IMR-90 (cell line): Measurements from ENCODE around the gene IGF2BP3. TPM values are rescaled to one million over a fixed set of nuclear protein-coding genes. Genes with fewer than 3 reads are reported as not detected.

Source experiments
- ATAC-seq: fragments of 200-7000 bp; cut with Tn5 transposase; 2 replicates; pipeline ENCODE4 v1.9.1; 2020; ENCODE audit warnings: low read depth, mild to moderate bottlenecking, moderate library complexity
- BruUV-seq: library from RNA; stranded (reverse); fragments of 400-500 nt; replicated peaks from 2 replicates; lab custom pipeline; 2021; lab: Mats Ljungman, UMichigan
- CTCF ChIA-PET: fragments of 300-600 bp; formaldehyde crosslinking; extraction: SDS; loops from one replicate; lab custom pipeline; 2021; ENCODE audit warnings: antibody characterized with exemption; lab: Yijun Ruan, JAX
- POLR2A ChIA-PET: fragments of 300-600 bp; sonication (Branson Sonifier 250); formaldehyde crosslinking; loops from one replicate; lab custom pipeline; 2022; ENCODE audit warnings: antibody characterized with exemption; ENCODE audit not compliant: unreplicated experiment; lab: Charles Lee
- DNase-seq: peaks from one replicate; pipeline ENCODE4 v3.0.0; 2013
- H2AFZ ChIP-seq: replicated peaks from 2 replicates; pipeline ENCODE3; 2013; ENCODE audit warnings: low read length, mild to moderate bottlenecking; ENCODE audit not compliant: poor library complexity
- H2AK5ac ChIP-seq: 2 replicates; pipeline ENCODE4 v1.6.1; 2013; ENCODE audit warnings: low read depth, low read length, inconsistent platforms
- H2AK9ac ChIP-seq: replicated peaks from 2 replicates; pipeline ENCODE3; 2013; ENCODE audit warnings: mild to moderate bottlenecking, low read depth, low read length, moderate library complexity; ENCODE audit not compliant: poor library complexity
- H2BK120ac ChIP-seq: 2 replicates; pipeline ENCODE4 v1.6.1; 2013; ENCODE audit warnings: low read depth, low read length, inconsistent platforms
- H2BK15ac ChIP-seq: 3 replicates; pipeline ENCODE4 v1.6.1; 2013; ENCODE audit warnings: low read depth, low read length, inconsistent platforms
- H2BK20ac ChIP-seq: 2 replicates; pipeline ENCODE4 v1.6.1; 2013; ENCODE audit warnings: low read depth, mild to moderate bottlenecking, inconsistent platforms, low read length, moderate library complexity
- H2BK5ac ChIP-seq: 2 replicates; pipeline ENCODE4 v1.6.1; 2013; ENCODE audit warnings: mild to moderate bottlenecking, low read depth, low read length, inconsistent platforms; ENCODE audit not compliant: poor library complexity, severe bottlenecking
- H3K14ac ChIP-seq: replicated peaks from 2 replicates; pipeline ENCODE4 v1.6.1; 2013; ENCODE audit warnings: low read depth, low read length, inconsistent platforms
- H3K18ac ChIP-seq: 2 replicates; pipeline ENCODE4 v1.6.1; 2013; ENCODE audit warnings: low read depth, low read length, control low read depth
- H3K23ac ChIP-seq: 2 replicates; pipeline ENCODE4 v1.6.1; 2013; ENCODE audit warnings: low read depth, low read length, inconsistent platforms
- H3K27ac ChIP-seq: 2 replicates; pipeline ENCODE4 v1.5.1; 2013; ENCODE audit warnings: mild to moderate bottlenecking, control low read depth, low read length; ENCODE audit not compliant: insufficient read depth
- H3K27me3 ChIP-seq: 2 replicates; pipeline ENCODE4 v1.6.1; 2013; ENCODE audit warnings: low read length; ENCODE audit not compliant: control insufficient read depth, insufficient read depth
- H3K36me3 ChIP-seq: 2 replicates; pipeline ENCODE4 v1.6.1; 2013; ENCODE audit warnings: low read length, mixed read lengths; ENCODE audit not compliant: control insufficient read depth, insufficient read depth
- H3K4ac ChIP-seq: 2 replicates; pipeline ENCODE4 v1.6.1; 2013; ENCODE audit warnings: low read depth, low read length, inconsistent platforms
- H3K4me1 ChIP-seq: 2 replicates; pipeline ENCODE4 v1.6.1; 2013; ENCODE audit warnings: low read length, mixed read lengths; ENCODE audit not compliant: control insufficient read depth, insufficient read depth
- H3K4me2 ChIP-seq: 2 replicates; pipeline ENCODE4 v1.6.1; 2013; ENCODE audit warnings: low read depth, mild to moderate bottlenecking, control low read depth, low read length, moderate library complexity
- H3K4me3 ChIP-seq: 2 replicates; pipeline ENCODE4 v1.5.1; 2013; ENCODE audit warnings: low read depth, mild to moderate bottlenecking, control low read depth, low read length, moderate library complexity; ENCODE audit not compliant: insufficient read depth
- H3K56ac ChIP-seq: 2 replicates; pipeline ENCODE4 v1.6.1; 2013; ENCODE audit warnings: low read length, inconsistent platforms; ENCODE audit not compliant: insufficient read depth; ENCODE audit errors: extremely low read depth
- H3K79me1 ChIP-seq, 2 experiments: 2 replicates each; pipeline ENCODE4 v1.6.1; 2013; ENCODE audit warnings: low read length in 2 of 2, inconsistent platforms in 1 of 2, low read depth in 1 of 2
- H3K9ac ChIP-seq: 2 replicates; pipeline ENCODE4 v1.6.1; 2013; ENCODE audit warnings: low read depth, low read length, control low read depth
- H3K9me1 ChIP-seq: 2 replicates; pipeline ENCODE4 v1.6.1; 2013; ENCODE audit warnings: low read length, inconsistent platforms; ENCODE audit not compliant: insufficient read depth
- H3K9me3 ChIP-seq: 2 replicates; pipeline ENCODE4 v1.6.1; 2013; ENCODE audit warnings: low read length; ENCODE audit not compliant: control insufficient read depth, insufficient read depth
- H4K20me1 ChIP-seq: 2 replicates; pipeline ENCODE4 v1.6.1; 2013; ENCODE audit warnings: low read length, inconsistent platforms; ENCODE audit not compliant: insufficient read depth
- H4K5ac ChIP-seq: 2 replicates; pipeline ENCODE4 v1.6.1; 2013; ENCODE audit warnings: mild to moderate bottlenecking, low read depth, low read length, control low read depth
- H4K8ac ChIP-seq, 2 experiments: 2 replicates each; pipeline ENCODE4 v1.6.1; 2013; ENCODE audit warnings: low read depth in 2 of 2, low read length in 2 of 2, control low read depth in 1 of 2, inconsistent platforms in 1 of 2
- H4K91ac ChIP-seq: 2 replicates; pipeline ENCODE4 v1.6.1; 2013; ENCODE audit warnings: low read depth, low read length, inconsistent platforms; ENCODE audit not compliant: insufficient read depth
- BHLHE40 ChIP-seq: fragments of 150-350 bp; IDR thresholded peaks from 2 replicates; pipeline ENCODE4 v1.6.1; 2016; ENCODE audit warnings: mild to moderate bottlenecking, low read depth, low read length
- CHD1 ChIP-seq: IDR thresholded peaks from 2 replicates; pipeline ENCODE4 v1.6.1; 2012; ENCODE audit warnings: low read depth, low read length, improper control_type of control experiment
- MAFK ChIP-seq: IDR thresholded peaks from 2 replicates; pipeline ENCODE4 v1.6.1; 2012; ENCODE audit warnings: low read depth, low read length, improper control_type of control experiment
- MXI1 ChIP-seq: IDR thresholded peaks from 2 replicates; pipeline ENCODE4 v1.6.1; 2012; ENCODE audit warnings: low read depth, mild to moderate bottlenecking, low read length, moderate library complexity, borderline replicate concordance
- NFE2L2 ChIP-seq: fragments of 150-350 bp; IDR thresholded peaks from 2 replicates; pipeline ENCODE4 v1.6.1; 2016; ENCODE audit warnings: low read depth, mild to moderate bottlenecking, low read length
- RAD21 ChIP-seq: IDR thresholded peaks from 2 replicates; pipeline ENCODE4 v1.6.1; 2012; ENCODE audit warnings: low read length, improper control_type of control experiment
- RFX5 ChIP-seq: IDR thresholded peaks from 2 replicates; pipeline ENCODE4 v1.8.0; 2012; ENCODE audit warnings: low read depth, mild to moderate bottlenecking, low read length, moderate library complexity
- WGBS, 2 experiments: methylation state at CpG; one replicate each; pipeline versions ENCODE4 v1.1.5 to v1.1.7; 2013; ENCODE audit warnings: missing lambda C conversion rate in 2 of 2; ENCODE audit not compliant: insufficient read length in 1 of 2; ENCODE audit errors: extremely low coverage in 2 of 2; 5-methylcytosine and 5-hydroxymethylcytosine counted together
- dilution Hi-C: fragments of 300-500 bp; cut with HindIII; formaldehyde crosslinking; loops from one replicate; pipeline ENCODE4 v1.14.3; 2018; ENCODE audit warnings: low sequenced_read_pairs; ENCODE audit not compliant: unreplicated experiment
- in situ Hi-C: fragments of 300-500 bp; cut with MboI; formaldehyde crosslinking; loops from 3 replicates; pipeline ENCODE4 v1.14.3; 2019; ENCODE audit warnings: low sequenced_read_pairs, inconsistent platforms, mixed read lengths
- intact Hi-C: fragments of 100-400 bp; cut with micrococcal nuclease; formaldehyde crosslinking; loops from 2 replicates; pipeline ENCODE4 v1.10.0; 2022
- polyA plus RNA-seq, 3 experiments: library from polyadenylated mRNA; depleted of rRNA; stranded (reverse); fragments of >200 nt; gene quantifications; 2 replicates each; pipeline ENCODE4 v1.2.3, GENCODE V29; 2012; ENCODE audit warnings: low replicate concordance in 1 of 3
- total RNA-seq: library from RNA; depleted of rRNA; stranded (reverse); fragments of >200 nt; gene quantifications from 2 replicates; pipeline ENCODE4 v1.2.3, GENCODE V29; 2012

The IGF2BP3 gene
- total and polyA plus RNA-seq, 2 of the 4 experiments (the other 2 are of a cell fraction): 50.9 to 59.3 TPM

DNA sequence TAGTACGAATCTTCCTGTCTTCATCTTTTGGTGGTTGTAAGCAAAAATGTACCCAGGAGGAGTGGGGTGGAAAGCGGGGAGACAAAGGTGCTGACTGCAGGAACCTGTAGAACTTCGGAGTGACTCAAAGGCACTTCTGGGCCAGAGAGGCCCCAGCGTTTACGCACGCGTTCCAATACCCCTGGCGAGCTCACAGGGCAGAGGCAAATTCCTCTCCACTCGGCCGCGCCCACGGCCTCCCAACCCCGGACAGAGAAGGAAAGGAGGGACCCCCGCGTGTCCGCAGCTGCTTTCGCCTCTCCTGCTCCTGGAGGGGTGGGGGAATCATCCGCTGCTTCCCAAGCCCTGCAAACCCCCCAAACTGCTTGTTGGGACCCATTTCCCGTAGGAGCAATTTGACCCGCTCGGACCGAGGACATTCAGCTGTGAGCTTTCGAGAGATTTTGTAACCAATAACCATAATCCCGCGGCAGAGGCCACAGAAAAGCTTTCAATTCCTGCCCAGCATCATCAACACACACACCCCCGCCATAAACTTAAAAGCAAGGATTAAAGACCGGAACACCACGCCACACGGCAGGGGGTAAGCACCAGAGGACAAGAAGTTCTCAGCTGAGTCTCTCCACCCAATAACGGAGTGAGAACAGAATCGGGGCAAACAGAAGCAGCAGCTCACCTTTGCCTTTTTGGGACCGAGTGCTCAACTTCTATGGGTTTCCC, 2.3 kb downstream of the IGF2BP3 start:
- Histone ChIP-seq H2BK20ac (no peak overlapping the region), H3K27me3 (no peaks in the 10 kb centered on the region), H3K9me1 (peaks cover 5% of the 10 kb centered on the region), H2BK120ac (peak overlapping the region; percentile 23), H3K27ac (peak overlapping the region; percentile 86), H3K56ac (peak overlapping the region; percentile 86), H3K9me3 (no peaks in the 10 kb centered on the region), H2BK15ac (0 out of 3 replicates have a peak overlapping the region, but pooled peaks have one; percentile 31), H3K79me1 (peaks cover 0 to 27% of the 10 kb centered on the region in 2 experiments; a peak in 2 of 4 replicates), H3K14ac (peak overlapping the region; percentile 97), H3K4me2 (peak overlapping the region; percentile 92), H3K4ac (peak overlapping the region; percentile 71), H3K9ac (peak overlapping the region; percentile 96), H3K4me1 (peaks cover 13% of the 10 kb centered on the region), H2AFZ (peak overlapping the region; percentile 76), H4K5ac (peak overlapping the region; percentile 54), H4K91ac (peak overlapping the region; percentile 85), H3K4me3 (peak overlapping the region; percentile 57), H3K36me3 (no peaks in the 10 kb centered on the region), H4K20me1 (peaks cover 38% of the 10 kb centered on the region), H4K8ac (peak overlapping the region; percentile 33 to 68; a peak in 3 of 4 replicates), H2BK5ac (peak overlapping the region; percentile 97), H2AK9ac (peak overlapping the region; percentile 97), H2AK5ac (peak overlapping the region; percentile 51; the same call in 1 of the 2 replicates), H3K23ac (peak overlapping the region; percentile 87), H3K18ac (peak overlapping the region; percentile 58)
- CTCF ChIA-PET: interaction anchor here (0.6 to 0.8 kb wide), 3 partner anchors 35 to 195 kb away, joined by 3 to 4 read pairs (median 3); no protein-coding TSS in a partner anchor
- TF ChIP-seq RAD21: no peak
- TF ChIP-seq NFE2L2: no peak
- no peak for TF ChIP-seq MAFK
- 0 out of 2 replicates have a peak, but pooled peaks have one; percentile 21 for TF ChIP-seq BHLHE40
- no peak for TF ChIP-seq RFX5
- TF ChIP-seq MXI1: peak; percentile 61; the same call in 1 of the 2 replicates
- no peak for TF ChIP-seq CHD1
- BruUV-seq: no TSS peak
- ATAC-seq (peak; percentile 6), DNase-seq (peak; percentile 68)
- dilution Hi-C loops: no loop called here
- POLR2A ChIA-PET: interaction anchor here (0.6 kb wide), 1 partner anchor 112 kb away, joined by 4 read pairs; no protein-coding TSS in a partner anchor
- 0% methylated on average over 9 of the region's 32 CpGs; no CpG with 5 or more reads in 1 of the 2 experiments for WGBS, 2 experiments
- intact Hi-C loops: no loop called here
- in situ Hi-C loops: no loop called here
